Endothelial cell of umbilical vein (primary cell): Measurements from ENCODE around the gene CAPN5. TPM values are rescaled to one million over a fixed set of nuclear protein-coding genes. Genes with fewer than 3 reads are reported as not detected.

Source experiments
- BruUV-seq: library from RNA; stranded (reverse); fragments of 400-500 nt; replicated peaks from 2 replicates; lab custom pipeline; 2021; lab: Mats Ljungman, UMichigan
- CTCF ChIA-PET: fragments of 300-600, 350-600 bp; sonication (Branson Sonifier 250); formaldehyde crosslinking; loops from one replicate; lab custom pipeline; 2021; ENCODE audit warnings: antibody characterized with exemption, inconsistent platforms; lab: Charles Lee
- POLR2A ChIA-PET: fragments of 300-600, 350-600 bp; sonication (Branson Sonifier 250); formaldehyde crosslinking; loops from one replicate; lab custom pipeline; 2021; ENCODE audit warnings: antibody characterized with exemption, inconsistent platforms; lab: Charles Lee
- DNase-seq: peaks from one replicate; pipeline ENCODE4 v3.0.0-alpha.2; 2011; ENCODE audit warnings: low read depth, low spot score
- FAIRE-seq: peaks from 2 replicates; lab custom pipeline; 2011; peaks lifted over from hg19 to GRCh38; lab: Jason Lieb, UNC
- H2AFZ ChIP-seq: 2 replicates; pipeline ENCODE4 v1.6.0; 2012; ENCODE audit warnings: low read depth, low read length, control low read depth, inconsistent platforms
- H3K27ac ChIP-seq: 2 replicates; pipeline ENCODE4 v1.5.1; 2011; ENCODE audit warnings: low read depth, mild to moderate bottlenecking, control low read depth, low read length, moderate library complexity; ENCODE audit not compliant: insufficient read depth
- H3K27me3 ChIP-seq, 2 experiments: 2 replicates each; pipeline versions ENCODE4 v1.6.0 to v1.6.1; 2011; ENCODE audit warnings: low read length in 2 of 2, mixed read lengths in 1 of 2; ENCODE audit not compliant: control insufficient read depth in 2 of 2, insufficient read depth in 2 of 2
- H3K36me3 ChIP-seq, 2 experiments: 2 replicates in 1 of 2; 3 replicates in 1 of 2; pipeline ENCODE4 v1.5.1; 2011; ENCODE audit warnings: low read length in 2 of 2, mild to moderate bottlenecking in 1 of 2, moderate library complexity in 1 of 2; ENCODE audit not compliant: control insufficient read depth in 2 of 2, insufficient read depth in 2 of 2; ENCODE audit errors: extremely low read depth in 1 of 2
- H3K4me1 ChIP-seq: 3 replicates; pipeline ENCODE4 v1.5.1; 2011; ENCODE audit warnings: mild to moderate bottlenecking, low read length; ENCODE audit not compliant: control insufficient read depth, insufficient read depth; ENCODE audit errors: extremely low read depth
- H3K4me2 ChIP-seq: 2 replicates; pipeline ENCODE4 v1.6.1; 2011; ENCODE audit warnings: low read length, control low read depth, mixed read lengths; ENCODE audit not compliant: insufficient read depth
- H3K4me3 ChIP-seq, 3 experiments: fragments of 200-600 bp in 1 of 3; sonication (generic), shearing (Covaris generic) in 1 of 3; replicated peaks in 1 of 3; 2 replicates each; pipeline ENCODE4 v1.5.1; 2011 to 2016; ENCODE audit warnings: control low read depth in 3 of 3, low read length in 3 of 3, mild to moderate bottlenecking in 2 of 3, inconsistent platforms in 1 of 3, low read depth in 1 of 3, moderate library complexity in 1 of 3; ENCODE audit not compliant: insufficient read depth in 1 of 3
- H3K79me2 ChIP-seq: 2 replicates; pipeline ENCODE4 v1.6.0; 2012; ENCODE audit warnings: low read length, inconsistent platforms; ENCODE audit not compliant: control insufficient read depth, insufficient read depth
- H3K9ac ChIP-seq: replicated peaks from 2 replicates; pipeline ENCODE3; 2011; ENCODE audit warnings: low read length, control low read depth; ENCODE audit not compliant: insufficient read depth; ENCODE audit errors: extremely low read depth
- H3K9me1 ChIP-seq: replicated peaks from 3 replicates; pipeline ENCODE4 v1.6.0; 2011; ENCODE audit warnings: mild to moderate bottlenecking, low read length; ENCODE audit not compliant: control insufficient read depth, insufficient read depth; ENCODE audit errors: extremely low read depth
- H3K9me3 ChIP-seq: replicated peaks from 2 replicates; pipeline ENCODE4 v1.5.1; 2012; ENCODE audit warnings: low read length, inconsistent platforms; ENCODE audit not compliant: control insufficient read depth, insufficient read depth
- H4K20me1 ChIP-seq: replicated peaks from 2 replicates; pipeline ENCODE3; 2011; ENCODE audit warnings: mild to moderate bottlenecking, low read length; ENCODE audit not compliant: control insufficient read depth, insufficient read depth; ENCODE audit errors: extremely low read depth
- CTCF ChIP-seq, 2 donors: IDR thresholded peaks; 1 replicate in 1 of 2; 2 replicates in 1 of 2; pipeline ENCODE4 v1.5.1; 2011; ENCODE audit warnings: low read length in 2 of 2, mild to moderate bottlenecking in 2 of 2, moderate library complexity in 2 of 2, control low read depth in 1 of 2, inconsistent platforms in 1 of 2, low read depth in 1 of 2; ENCODE audit not compliant: insufficient read depth in 1 of 2; ENCODE audit errors: extremely low read depth in 1 of 2
- EZH2 ChIP-seq: IDR thresholded peaks from 2 replicates; pipeline ENCODE4 v1.6.1; 2012; ENCODE audit warnings: borderline replicate concordance, low read depth, mild to moderate bottlenecking, moderate library complexity, low read length, inconsistent platforms; ENCODE audit not compliant: severe bottlenecking
- FOS ChIP-seq: IDR thresholded peaks from 2 replicates; pipeline ENCODE4 v1.6.1; 2011; ENCODE audit warnings: mild to moderate bottlenecking, low read length, moderate library complexity, borderline replicate concordance; ENCODE audit not compliant: insufficient read depth
- GATA2 ChIP-seq: IDR thresholded peaks from 2 replicates; pipeline ENCODE4 v1.7.0; 2011; ENCODE audit warnings: low read depth, mild to moderate bottlenecking, moderate library complexity, mixed read lengths, low read length; ENCODE audit not compliant: insufficient read length, insufficient read depth
- JUN ChIP-seq: IDR thresholded peaks from 2 replicates; pipeline ENCODE4 v1.6.1; 2011; ENCODE audit warnings: borderline replicate concordance, low read depth; ENCODE audit not compliant: insufficient read length, insufficient read depth
- MAX ChIP-seq: IDR thresholded peaks from 2 replicates; pipeline ENCODE4 v1.6.1; 2011; ENCODE audit not compliant: insufficient read depth, insufficient read length
- MYC ChIP-seq: IDR thresholded peaks from one replicate; pipeline ENCODE4 v1.6.1; 2011; ENCODE audit warnings: mild to moderate bottlenecking, low read depth, low read length
- POLR2A ChIP-seq: IDR thresholded peaks from 2 replicates; pipeline ENCODE4 v1.6.1; 2012; ENCODE audit warnings: low read depth, mild to moderate bottlenecking, control low read depth, low read length
- POLR2AphosphoS5 ChIP-seq: IDR thresholded peaks from 2 replicates; pipeline ENCODE4 v1.6.1; 2012; ENCODE audit warnings: low read depth, mild to moderate bottlenecking, control low read depth, low read length, moderate library complexity; ENCODE audit not compliant: insufficient read depth
- dilution Hi-C: fragments of 300-500 bp; cut with MboI; formaldehyde crosslinking; loops from one replicate; pipeline ENCODE4 v1.15.0; 2019; ENCODE audit warnings: low sequenced_read_pairs; ENCODE audit not compliant: extremely low pct_ligation_motif_present
- intact Hi-C: fragments of 100-400 bp; cut with micrococcal nuclease; formaldehyde crosslinking; loops from one replicate; pipeline ENCODE4 v1.10.0; 2022
- polyA plus RNA-seq, 4 experiments: library from polyadenylated mRNA; depleted of rRNA in 3 of 4; stranded (reverse) in 3 of 4; unstranded in 1 of 4; fragments of >200 nt; gene quantifications; 2 replicates each; pipeline versions ENCODE4 v1.2.1 to v1.2.3, GENCODE V29; 2011 to 2012; ENCODE audit warnings: missing spikeins in 1 of 4
- total RNA-seq: library from RNA; stranded (reverse); gene quantifications from 2 replicates; pipeline ENCODE4 v1.2.3, GENCODE V29; 2021

CAPN5 gene
- total and polyA plus RNA-seq, 2 donors (not counting 3 experiments of a cell fraction or from before 2014, with no cell fraction given), result 15.0 to 17.0 TPM

GRCh38 chr11:77124041-77124440, 57.3 kb downstream of the CAPN5 start:
- TF ChIP-seq EZH2 (no peak), POLR2A (no peak), POLR2AphosphoS5 (no peak), GATA2 (no peak), JUN (no peak), FOS (no peak), MYC (no peak)
- H3K27me3 ChIP-seq, result no peaks in the 10 kb centered on the region
- dilution Hi-C loops (no loop called here), intact Hi-C loops (no loop called here)
- no peaks in the 10 kb centered on the region for H3K9me1 ChIP-seq
- no peaks in the 10 kb centered on the region for H3K79me2 ChIP-seq
- ChIA-PET CTCF (interaction anchor here (0.8 to 1.4 kb wide), 2 partner anchors 9 to 64 kb away, joined by 3 to 5 read pairs; no protein-coding TSS in a partner anchor), POLR2A (no interaction called here)
- H3K9ac ChIP-seq, result no peak overlapping the region
- no peaks in the 10 kb centered on the region for H4K20me1 ChIP-seq
- H3K4me1 ChIP-seq, result peaks cover 10% of the 10 kb centered on the region
- no peak overlapping the region for H3K27ac ChIP-seq
- H3K4me3 ChIP-seq, result no peak overlapping the region
- DNase-seq (no peak), FAIRE-seq (no peak)
- no peak overlapping the region for H3K4me2 ChIP-seq
- H2AFZ ChIP-seq, result no peak overlapping the region
- peaks cover 0 to 7% of the 10 kb centered on the region in 2 experiments for H3K36me3 ChIP-seq
- BruUV-seq, result no TSS peak
- H3K9me3 ChIP-seq, result no peaks in the 10 kb centered on the region

GRCh38 chr11:77124488-77124887, 57.7 kb downstream of the CAPN5 start:
- Histone ChIP-seq H3K9me3 (no peaks in the 10 kb centered on the region), H4K20me1 (no peaks in the 10 kb centered on the region), H3K9me1 (no peaks in the 10 kb centered on the region), H2AFZ (no peak overlapping the region), H3K27ac (no peak overlapping the region), H3K9ac (no peak overlapping the region), H3K36me3 (peaks cover 0 to 7% of the 10 kb centered on the region in 2 experiments), H3K79me2 (no peaks in the 10 kb centered on the region), H3K4me1 (peaks cover 10% of the 10 kb centered on the region), H3K4me3 (no peak overlapping the region), H3K27me3 (no peaks in the 10 kb centered on the region), H3K4me2 (no peak overlapping the region)
- DNase-seq (no peak), FAIRE-seq (no peak)
- intact Hi-C loops, result no loop called here
- ChIA-PET CTCF (interaction anchor here (0.8 to 1.4 kb wide), 2 partner anchors 10 to 63 kb away, joined by 3 to 5 read pairs; no protein-coding TSS in a partner anchor), POLR2A (no interaction called here)
- dilution Hi-C loops, result no loop called here
- no TSS peak for BruUV-seq
- TF ChIP-seq EZH2 (no peak), GATA2 (no peak), MYC (no peak), MAX (no peak), CTCF (IDR thresholded peaks at IDR 0.05; ENCODE audit: extremely low read depth in 1 of 2, insufficient read depth in 1 of 2, low read depth in 1 of 2, low read length in 2 of 2) (no peak), POLR2AphosphoS5 (no peak)
